Astrocyte (in vitro differentiated cells and primary cell): Measurements from ENCODE around the gene FHIT.

ENCODE experiments used
- CTCF ChIP-seq: IDR thresholded peaks from 2 replicates; pipeline ENCODE4 v1.5.1; 2011; ENCODE audit warnings: low read depth, mild to moderate bottlenecking, inconsistent platforms, low read length, moderate library complexity; ENCODE audit not compliant: insufficient read depth
- EZH2 ChIP-seq: IDR thresholded peaks from 2 replicates; pipeline ENCODE4 v1.6.1; 2012; ENCODE audit warnings: mild to moderate bottlenecking, low read length, inconsistent platforms; ENCODE audit not compliant: insufficient read depth

- TF ChIP-seq CTCF: no peak
- no peak for TF ChIP-seq EZH2
Observed at GRCh38 chr3:60770532-60770931, 480.7 kb downstream of the FHIT start.
